Effector memory CD4-positive, alpha-beta T cell (primary cell): Measurements from ENCODE around the gene MBIP.

Experiments used
- DNase-seq, 3 donors: peaks; one replicate each; pipeline ENCODE4 v3.0.0-alpha.2; 2020
- H3K27ac ChIP-seq: 2 replicates; pipeline ENCODE4 v1.7.0; 2013; ENCODE audit warnings: mild to moderate bottlenecking, low read length, moderate library complexity; ENCODE audit not compliant: insufficient read depth, poor library complexity, severe bottlenecking
- H3K27me3 ChIP-seq: replicated peaks from 2 replicates; pipeline ENCODE4 v1.7.0; 2013; ENCODE audit warnings: mild to moderate bottlenecking, low read length; ENCODE audit not compliant: insufficient read depth, control insufficient read depth, poor library complexity, severe bottlenecking
- H3K36me3 ChIP-seq: 2 replicates; pipeline ENCODE4 v1.7.0; 2013; ENCODE audit warnings: mild to moderate bottlenecking, low read length, moderate library complexity; ENCODE audit not compliant: control insufficient read depth, insufficient read depth
- H3K4me1 ChIP-seq: 2 replicates; pipeline ENCODE4 v1.7.0; 2013; ENCODE audit warnings: low read length, mild to moderate bottlenecking; ENCODE audit not compliant: control insufficient read depth, insufficient read depth, poor library complexity, severe bottlenecking
- H3K4me3 ChIP-seq: 2 replicates; pipeline ENCODE4 v1.7.0; 2013; ENCODE audit warnings: low read length, low read depth, mild to moderate bottlenecking; ENCODE audit not compliant: insufficient read depth, poor library complexity, severe bottlenecking
- H3K9me3 ChIP-seq: 2 replicates; pipeline ENCODE4 v1.7.0; 2013; ENCODE audit warnings: mild to moderate bottlenecking, low read length, moderate library complexity; ENCODE audit not compliant: control insufficient read depth

The MBIP gene

GRCh38 chr14:36315159-36315853 is 5.1 kb downstream of the MBIP start:
- H3K27ac ChIP-seq: no peak overlapping the region
- no peaks in the 10 kb centered on the region for H3K27me3 ChIP-seq
- H3K36me3 ChIP-seq: peaks cover 18% of the 10 kb centered on the region
- no peak overlapping the region for H3K4me3 ChIP-seq
- no peak for DNase-seq
- H3K4me1 ChIP-seq: peaks cover 3% of the 10 kb centered on the region
- no peaks in the 10 kb centered on the region for H3K9me3 ChIP-seq

GRCh38 chr14:36313898-36314297 is 6.5 kb downstream of the MBIP start:
- DNase-seq: no peak
- H3K27me3 ChIP-seq: no peaks in the 10 kb centered on the region
- H3K27ac ChIP-seq: no peak overlapping the region
- H3K9me3 ChIP-seq: no peaks in the 10 kb centered on the region
- peaks cover 3% of the 10 kb centered on the region for H3K4me1 ChIP-seq
- no peak overlapping the region for H3K4me3 ChIP-seq
- peaks cover 31% of the 10 kb centered on the region for H3K36me3 ChIP-seq

GRCh38 chr14:36313206-36313605 is 7.2 kb downstream of the MBIP start:
- H3K4me1 ChIP-seq: peaks cover 3% of the 10 kb centered on the region
- DNase-seq: no peak
- H3K36me3 ChIP-seq: peaks cover 38% of the 10 kb centered on the region
- H3K27ac ChIP-seq: no peak overlapping the region
- H3K27me3 ChIP-seq: no peaks in the 10 kb centered on the region
- H3K9me3 ChIP-seq: no peaks in the 10 kb centered on the region
- no peak overlapping the region for H3K4me3 ChIP-seq

- Histone ChIP-seq H3K27me3 (no peaks in the 10 kb centered on the region), H3K9me3 (no peaks in the 10 kb centered on the region), H3K4me3 (no peak overlapping the region), H3K36me3 (peaks cover 52% of the 10 kb centered on the region), H3K4me1 (no peaks in the 10 kb centered on the region), H3K27ac (no peak overlapping the region)
- no peak for DNase-seq
These were observed 13.6 kb downstream of the MBIP start for GRCh38 chr14:36306836-36307235.

GRCh38 chr14:36304895-36305294 is 15.5 kb downstream of the MBIP start:
- H3K27ac ChIP-seq: no peak overlapping the region
- H3K4me1 ChIP-seq: no peaks in the 10 kb centered on the region
- H3K27me3 ChIP-seq: no peaks in the 10 kb centered on the region
- H3K4me3 ChIP-seq: no peak overlapping the region
- H3K9me3 ChIP-seq: no peaks in the 10 kb centered on the region
- peaks cover 36% of the 10 kb centered on the region for H3K36me3 ChIP-seq
- no peak for DNase-seq

GRCh38 chr14:36303960-36304359 is 16.5 kb downstream of the MBIP start:
- H3K36me3 ChIP-seq: peaks cover 32% of the 10 kb centered on the region
- H3K4me3 ChIP-seq: no peak overlapping the region
- H3K9me3 ChIP-seq: no peaks in the 10 kb centered on the region
- no peaks in the 10 kb centered on the region for H3K4me1 ChIP-seq
- no peak overlapping the region for H3K27ac ChIP-seq
- H3K27me3 ChIP-seq: no peaks in the 10 kb centered on the region
- DNase-seq: no peak

GRCh38 chr14:36302823-36303222 is 17.6 kb downstream of the MBIP start:
- peaks cover 36% of the 10 kb centered on the region for H3K36me3 ChIP-seq
- H3K4me3 ChIP-seq: no peak overlapping the region
- no peaks in the 10 kb centered on the region for H3K9me3 ChIP-seq
- DNase-seq: no peak
- H3K27ac ChIP-seq: no peak overlapping the region
- no peaks in the 10 kb centered on the region for H3K27me3 ChIP-seq
- no peaks in the 10 kb centered on the region for H3K4me1 ChIP-seq

- peaks cover 34% of the 10 kb centered on the region for H3K36me3 ChIP-seq
These were observed 19.3 kb downstream of the MBIP start for GRCh38 chr14:36301159-36301558.

GRCh38 chr14:36300337-36300736 is 20.1 kb downstream of the MBIP start:
- Histone ChIP-seq H3K27ac (no peak overlapping the region), H3K4me3 (no peak overlapping the region), H3K36me3 (peaks cover 29% of the 10 kb centered on the region), H3K27me3 (no peaks in the 10 kb centered on the region), H3K4me1 (no peaks in the 10 kb centered on the region), H3K9me3 (no peaks in the 10 kb centered on the region)
- no peak for DNase-seq

More at GRCh38 chr14:36301159-36301558, 19.3 kb downstream of the MBIP start:
- DNase-seq: no peak
- no peaks in the 10 kb centered on the region for H3K9me3 ChIP-seq
- no peaks in the 10 kb centered on the region for H3K27me3 ChIP-seq
- no peaks in the 10 kb centered on the region for H3K4me1 ChIP-seq
- no peak overlapping the region for H3K27ac ChIP-seq
- H3K4me3 ChIP-seq: no peak overlapping the region

GRCh38 chr14:36295642-36296627 is 24.5 kb downstream of the MBIP start:
- no peaks in the 10 kb centered on the region for H3K9me3 ChIP-seq
- H3K36me3 ChIP-seq: peaks cover 25% of the 10 kb centered on the region
- no peaks in the 10 kb centered on the region for H3K4me1 ChIP-seq
- H3K4me3 ChIP-seq: no peak overlapping the region
- H3K27me3 ChIP-seq: no peaks in the 10 kb centered on the region
- no peak overlapping the region for H3K27ac ChIP-seq
- no peak for DNase-seq
